HEK293 (cell line): ENCODE data around the gene MAML3.
A peak's percentile ranks its signal among the peaks of the same experiment; 100 is the strongest.

ENCODE experiments used
- CTCF ChIA-PET: fragments of 350-600 bp; formaldehyde crosslinking; extraction: SDS; loops from one replicate; lab custom pipeline; 2021; ENCODE audit warnings: antibody characterized with exemption; lab: Yijun Ruan, JAX
- POLR2A ChIA-PET: fragments of 300-600 bp; formaldehyde crosslinking; extraction: SDS; loops from one replicate; lab custom pipeline; 2020; ENCODE audit warnings: antibody characterized with exemption, inconsistent platforms; lab: Yijun Ruan, JAX
- H3K27ac ChIP-seq: fragments of 200-500 bp; sonication (Bioruptor generic); 2 replicates; pipeline ENCODE4 v1.5.1; 2014; ENCODE audit warnings: low read depth, low read length, control low read depth, inconsistent platforms; ENCODE audit errors: extremely low read depth
- H3K36me3 ChIP-seq, 2 experiments: fragments of 200-500 bp in 1 of 2; sonication (Bioruptor generic) in 1 of 2; 1 replicate in 1 of 2; 2 replicates in 1 of 2; pipeline ENCODE4 v1.5.1; 2014 to 2017; ENCODE audit warnings: inconsistent platforms in 2 of 2, low read length in 2 of 2; ENCODE audit not compliant: control insufficient read depth in 2 of 2, insufficient read depth in 1 of 2
- H3K4me1 ChIP-seq: fragments of 200-500 bp; sonication (Bioruptor generic); 2 replicates; pipeline ENCODE4 v1.5.1; 2014; ENCODE audit warnings: mild to moderate bottlenecking, low read length, inconsistent platforms; ENCODE audit not compliant: control insufficient read depth, insufficient read depth
- H3K4me3 ChIP-seq: 2 replicates; pipeline ENCODE4 v1.5.1; 2011; ENCODE audit warnings: low read depth, mild to moderate bottlenecking, control low read depth, low read length, moderate library complexity
- H3K9me3 ChIP-seq: fragments of 200-500 bp; sonication (Bioruptor generic); 2 replicates; pipeline ENCODE4 v1.5.1; 2014; ENCODE audit warnings: low read depth, low read length, inconsistent platforms; ENCODE audit not compliant: control insufficient read depth, insufficient read depth
- EGR2 ChIP-seq: fragments of 450-650 bp; formaldehyde crosslinking; IDR thresholded peaks from 2 replicates; pipeline ENCODE4 v1.5.1; 2016; ENCODE audit warnings: low read depth, missing biosample characterization, missing genetic modification characterization
- PRDM4 ChIP-seq: fragments of 450-650 bp; formaldehyde crosslinking; IDR thresholded peaks from 2 replicates; pipeline ENCODE4 v1.5.1; 2017; ENCODE audit warnings: missing biosample characterization, missing genetic modification characterization
- YY1 ChIP-seq: fragments of 450-650 bp; formaldehyde crosslinking; IDR thresholded peaks from 2 replicates; pipeline ENCODE4 v1.5.1; 2018; ENCODE audit warnings: missing biosample characterization, missing genetic modification characterization
- YY2 ChIP-seq: fragments of 450-650 bp; formaldehyde crosslinking; IDR thresholded peaks from 2 replicates; pipeline ENCODE4 v1.5.1; 2016; ENCODE audit warnings: missing biosample characterization, missing genetic modification characterization
- ZNF18 ChIP-seq: fragments of 450-650 bp; formaldehyde crosslinking; IDR thresholded peaks from 2 replicates; pipeline ENCODE4 v1.5.1; 2016; ENCODE audit warnings: missing biosample characterization, missing genetic modification characterization
- ZNF23 ChIP-seq: fragments of 450-650 bp; formaldehyde crosslinking; IDR thresholded peaks from 2 replicates; pipeline ENCODE4 v1.5.1; 2016; ENCODE audit warnings: missing biosample characterization, missing genetic modification characterization, borderline replicate concordance
- ZNF239 ChIP-seq: fragments of 450-650 bp; formaldehyde crosslinking; IDR thresholded peaks from 2 replicates; pipeline ENCODE4 v1.5.1; 2016; ENCODE audit warnings: missing biosample characterization, missing genetic modification characterization
- ZNF350 ChIP-seq: fragments of 450-650 bp; formaldehyde crosslinking; IDR thresholded peaks from 2 replicates; pipeline ENCODE4 v1.5.0; 2017; ENCODE audit warnings: missing biosample characterization, mild to moderate bottlenecking, missing genetic modification characterization
- ZNF362 ChIP-seq: fragments of 450-650 bp; formaldehyde crosslinking; IDR thresholded peaks from 2 replicates; pipeline ENCODE4 v1.5.1; 2016; ENCODE audit warnings: missing biosample characterization, missing genetic modification characterization
- ZNF394 ChIP-seq: fragments of 450-650 bp; formaldehyde crosslinking; IDR thresholded peaks from 2 replicates; pipeline ENCODE4 v1.5.1; 2016; ENCODE audit warnings: missing biosample characterization, missing genetic modification characterization, mild to moderate bottlenecking, moderate library complexity, borderline replicate concordance
- ZNF398 ChIP-seq: fragments of 450-650 bp; formaldehyde crosslinking; IDR thresholded peaks from 2 replicates; pipeline ENCODE4 v1.5.1; 2017; ENCODE audit warnings: missing biosample characterization, missing genetic modification characterization
- ZNF555 ChIP-seq: fragments of 450-650 bp; formaldehyde crosslinking; conservative IDR thresholded peaks from 2 replicates; pipeline ENCODE4 v1.5.1; 2017; ENCODE audit warnings: missing biosample characterization, mild to moderate bottlenecking, missing genetic modification characterization, inconsistent platforms
- ZNF558 ChIP-seq: fragments of 450-650 bp; formaldehyde crosslinking; IDR thresholded peaks from 2 replicates; pipeline ENCODE4 v1.5.1; 2016; ENCODE audit warnings: missing biosample characterization, missing genetic modification characterization
- ZNF600 ChIP-seq: fragments of 450-650 bp; formaldehyde crosslinking; IDR thresholded peaks from 2 replicates; pipeline ENCODE4 v1.5.1; 2016; ENCODE audit warnings: missing biosample characterization, missing genetic modification characterization
- ZNF610 ChIP-seq: fragments of 450-650 bp; formaldehyde crosslinking; IDR thresholded peaks from 2 replicates; pipeline ENCODE4 v1.5.1; 2016; ENCODE audit warnings: missing biosample characterization, missing genetic modification characterization, borderline replicate concordance
- ZNF654 ChIP-seq: fragments of 450-650 bp; formaldehyde crosslinking; IDR thresholded peaks from 2 replicates; pipeline ENCODE4 v1.5.1; 2016; ENCODE audit warnings: low read depth, missing biosample characterization, missing genetic modification characterization
- ZNF658 ChIP-seq: fragments of 450-650 bp; formaldehyde crosslinking; IDR thresholded peaks from 2 replicates; pipeline ENCODE4; 2016; ENCODE audit warnings: missing biosample characterization, missing genetic modification characterization
- ZNF664 ChIP-seq: fragments of 450-650 bp; formaldehyde crosslinking; IDR thresholded peaks from 2 replicates; pipeline ENCODE4 v1.5.1; 2016; ENCODE audit warnings: missing biosample characterization, missing genetic modification characterization
- ZNF692 ChIP-seq: fragments of 450-650 bp; formaldehyde crosslinking; IDR thresholded peaks from 2 replicates; pipeline ENCODE4 v1.5.1; 2016; ENCODE audit warnings: missing biosample characterization, missing genetic modification characterization
- ZNF747 ChIP-seq: fragments of 450-650 bp; formaldehyde crosslinking; IDR thresholded peaks from 2 replicates; pipeline ENCODE4 v1.5.1; 2016; ENCODE audit warnings: missing biosample characterization, missing genetic modification characterization
- ZSCAN18 ChIP-seq: fragments of 450-650 bp; formaldehyde crosslinking; IDR thresholded peaks from 2 replicates; pipeline ENCODE4 v1.5.1; 2016; ENCODE audit warnings: missing biosample characterization, missing genetic modification characterization
- ZSCAN30 ChIP-seq: fragments of 450-650 bp; IDR thresholded peaks from 2 replicates; pipeline ENCODE4 v1.5.1; 2018; ENCODE audit warnings: missing biosample characterization, mild to moderate bottlenecking, missing genetic modification characterization, moderate library complexity
- ZXDB ChIP-seq: fragments of 450-650 bp; formaldehyde crosslinking; IDR thresholded peaks from 2 replicates; pipeline ENCODE4 v1.5.1; 2016; ENCODE audit warnings: missing biosample characterization, missing genetic modification characterization

The MAML3 gene

GRCh38 chr4:140153718-140154571, at the start of gene MAML3:
TSS of gene MAML3 (minus strand) at chr4:140154184. CDS start at chr4:140153327, 857 bp downstream.
- CTCF ChIA-PET, result interaction anchor here (0.6 to 1.3 kb wide), 4 partner anchors 19 to 166 kb away, joined by 3 read pairs; no protein-coding TSS in a partner anchor
- Histone ChIP-seq H3K4me1 (peaks cover 3% of the 10 kb centered on the region; the same call in 1 of the 2 replicates), H3K4me3 (peak within 1 kb of the TSS; percentile 64), H3K9me3 (no peaks in the 10 kb centered on the region), H3K27ac (peak within 1 kb of the TSS; percentile 99), H3K36me3 (no peaks in the 10 kb centered on the region)
- POLR2A ChIA-PET, result interaction anchor here (0.5 to 1.2 kb wide), 3 partner anchors 98 to 143 kb away, joined by 3 read pairs; no protein-coding TSS in a partner anchor
- TF ChIP-seq ZNF610 (tag by site-specific recombination) (no peak), ZNF692 (tag by site-specific recombination) (peak; percentile 85), ZNF558 (tag by site-specific recombination) (no peak), PRDM4 (tag by site-specific recombination) (peak; percentile 72), ZSCAN18 (tag by site-specific recombination) (peak; percentile 80; the same call in 1 of the 2 replicates), ZNF23 (no peak), YY2 (tag by site-specific recombination) (peak; percentile 59; the same call in 1 of the 2 replicates), ZNF654 (tag by site-specific recombination) (no peak), ZNF600 (tag by site-specific recombination) (peak; percentile 73), ZNF658 (no peak), ZNF239 (tag by site-specific recombination) (peak; percentile 65; the same call in 1 of the 2 replicates), ZNF398 (tag by site-specific recombination) (peak; percentile 85), ZXDB (tag by site-specific recombination) (peak; percentile 74), ZNF747 (tag by site-specific recombination) (no peak), EGR2 (tag by site-specific recombination) (peak; percentile 96), ZNF394 (tag by site-specific recombination) (peak; percentile 81; the same call in 1 of the 2 replicates), ZNF18 (tag by site-specific recombination) (no peak), YY1 (tag by site-specific recombination) (peak; percentile 80), ZNF362 (0 out of 2 replicates have a peak, but pooled peaks have one; percentile 35), ZNF555 (tag by site-specific recombination) (no peak), ZSCAN30 (tag by site-specific recombination) (peak; percentile 99), ZNF350 (no peak), ZNF664 (tag by site-specific recombination) (0 out of 2 replicates have a peak, but pooled peaks have one; percentile 11)
